CD8-positive, alpha-beta memory T cell (primary cell): Measurements from ENCODE around the gene CYTH3. TPM values are rescaled to one million over a fixed set of nuclear protein-coding genes. Genes with fewer than 3 reads are reported as not detected.

Experiments used
- CTCF ChIA-PET: fragments of 350-600 bp; sonication (Branson Sonifier 250); formaldehyde crosslinking; loops from one replicate; lab custom pipeline; 2021; ENCODE audit warnings: antibody characterized with exemption; lab: Charles Lee
- POLR2A ChIA-PET: fragments of 350-600 bp; sonication (Branson Sonifier 250); formaldehyde crosslinking; loops from one replicate; lab custom pipeline; 2021; ENCODE audit warnings: antibody characterized with exemption; lab: Charles Lee
- DNase-seq, 5 donors: peaks; one replicate each; pipeline versions ENCODE4 v3.0.0 to v3.0.0-alpha.2; 2020 to 2022; ENCODE audit warnings: mixed read lengths in 1 of 5
- H3K27ac ChIP-seq: one replicate; pipeline ENCODE4 v1.7.0; 2013; ENCODE audit warnings: low read depth, mild to moderate bottlenecking, low read length, moderate library complexity
- H3K27me3 ChIP-seq: 2 replicates; pipeline ENCODE4 v1.7.0; 2013; ENCODE audit warnings: low read length, mild to moderate bottlenecking; ENCODE audit not compliant: insufficient read depth, poor library complexity, severe bottlenecking
- H3K36me3 ChIP-seq: 2 replicates; pipeline ENCODE4 v1.7.0; 2013; ENCODE audit warnings: mild to moderate bottlenecking, low read length, moderate library complexity; ENCODE audit not compliant: insufficient read depth
- H3K4me1 ChIP-seq: 2 replicates; pipeline ENCODE4 v1.7.0; 2013; ENCODE audit warnings: mild to moderate bottlenecking, low read length, moderate library complexity; ENCODE audit not compliant: insufficient read depth
- H3K4me3 ChIP-seq: 2 replicates; pipeline ENCODE4 v1.7.0; 2013; ENCODE audit warnings: mild to moderate bottlenecking, low read length
- H3K9me3 ChIP-seq: 2 replicates; pipeline ENCODE4 v1.7.0; 2013; ENCODE audit warnings: mild to moderate bottlenecking, low read length
- H3K27ac Mint-ChIP-seq, 8 donors: one replicate each; pipeline ENCODE4 v1.8.0; 2020 to 2021; ENCODE audit warnings: mixed read lengths in 8 of 8, mild to moderate bottlenecking in 6 of 8, inconsistent platforms in 3 of 8, moderate library complexity in 3 of 8
- H3K27me3 Mint-ChIP-seq, 2 donors: one replicate each; pipeline ENCODE4 v1.8.0; 2020 to 2021; ENCODE audit warnings: mixed read lengths in 2 of 2, mild to moderate bottlenecking in 1 of 2, moderate library complexity in 1 of 2
- H3K36me3 Mint-ChIP-seq, 3 donors: one replicate each; pipeline ENCODE4 v1.8.0; 2020 to 2021; ENCODE audit warnings: mixed read lengths in 3 of 3, inconsistent platforms in 1 of 3, mild to moderate bottlenecking in 1 of 3
- H3K4me1 Mint-ChIP-seq, 3 donors: one replicate each; pipeline ENCODE4 v1.8.0; 2020 to 2021; ENCODE audit warnings: mixed read lengths in 3 of 3, inconsistent platforms in 1 of 3, mild to moderate bottlenecking in 1 of 3
- H3K4me3 Mint-ChIP-seq, 7 donors: one replicate each; pipeline ENCODE4 v1.8.0; 2020 to 2021; ENCODE audit warnings: mixed read lengths in 7 of 7, mild to moderate bottlenecking in 6 of 7, moderate library complexity in 4 of 7, inconsistent platforms in 2 of 7
- H3K9me3 Mint-ChIP-seq, 5 donors: one replicate each; pipeline ENCODE4 v1.8.0; 2020 to 2022; ENCODE audit warnings: mixed read lengths in 5 of 5, mild to moderate bottlenecking in 3 of 5, moderate library complexity in 2 of 5, inconsistent platforms in 1 of 5
- polyA plus RNA-seq: library from polyadenylated mRNA; unstranded; fragments of 300-500 nt; fragmentation: Illumina TruSeq; gene quantifications from one replicate; pipeline ENCODE4 v1.2.3, GENCODE V29; 2021
- total RNA-seq, 2 experiments: library from RNA; stranded (reverse); gene quantifications; one replicate each; pipeline ENCODE4 v1.2.3, GENCODE V29; 2021

Gene CYTH3
- total and polyA plus RNA-seq, 3 experiments from 2014 or later = 4.5 to 15.7 (median 4.9) TPM

DNA sequence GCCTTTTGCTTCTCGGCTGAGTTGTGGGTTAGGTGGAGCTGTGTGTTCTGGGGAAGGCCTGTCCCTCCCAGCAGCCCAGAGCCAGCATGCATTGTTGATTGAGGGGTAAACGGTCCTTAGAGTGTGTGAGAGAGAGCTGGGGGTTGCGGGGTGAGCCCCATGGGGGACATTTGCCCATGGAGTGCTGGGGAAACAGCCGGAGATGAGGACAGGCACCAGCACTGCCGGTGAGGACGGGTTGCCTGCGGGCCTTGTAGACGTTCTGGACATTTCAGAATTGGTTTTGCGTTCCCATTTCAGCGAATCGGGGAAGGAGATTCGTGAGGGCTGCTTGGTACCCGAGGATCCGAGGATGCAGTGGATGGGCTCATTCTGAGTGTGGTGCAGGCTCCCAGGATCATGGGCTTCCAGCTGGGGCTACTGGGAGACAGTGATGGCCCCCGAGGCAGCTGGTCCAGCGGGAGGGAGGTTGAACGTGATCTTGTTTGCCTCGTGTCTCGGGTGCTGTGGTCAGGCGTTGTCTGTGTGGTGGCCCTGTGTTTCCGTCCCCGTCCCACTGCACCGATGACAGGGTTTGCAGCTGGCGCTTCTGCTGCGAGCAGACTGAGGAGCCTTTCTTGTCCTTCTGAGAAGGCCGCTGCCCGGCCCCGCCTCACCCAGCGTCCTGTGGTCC is 113.9 kb downstream of the CYTH3 start:
- POLR2A ChIA-PET = interaction anchor here (0.6 kb wide), 1 partner anchor 661 kb away, joined by 3 read pairs; no protein-coding TSS in a partner anchor
- H3K4me3 Mint-ChIP-seq = no peak overlapping the region
- H3K27ac Mint-ChIP-seq = peak overlapping the region in 1 of 8 donors; percentile 43
- H3K4me1 Mint-ChIP-seq = peaks cover 2 to 13% (median 13%) of the 10 kb centered on the region in 3 donors
- CTCF ChIA-PET = no interaction called here
- Histone ChIP-seq H3K36me3 (peaks cover 10% of the 10 kb centered on the region), H3K9me3 (no peaks in the 10 kb centered on the region), H3K4me3 (no peak overlapping the region), H3K27me3 (no peaks in the 10 kb centered on the region), H3K27ac (no peak overlapping the region), H3K4me1 (no peaks in the 10 kb centered on the region)
- peaks cover 3 to 83% (median 29%) of the 10 kb centered on the region in 3 donors for H3K36me3 Mint-ChIP-seq
- H3K9me3 Mint-ChIP-seq = no peaks in the 10 kb centered on the region
- no peak for DNase-seq
- H3K27me3 Mint-ChIP-seq = no peaks in the 10 kb centered on the region

DNA sequence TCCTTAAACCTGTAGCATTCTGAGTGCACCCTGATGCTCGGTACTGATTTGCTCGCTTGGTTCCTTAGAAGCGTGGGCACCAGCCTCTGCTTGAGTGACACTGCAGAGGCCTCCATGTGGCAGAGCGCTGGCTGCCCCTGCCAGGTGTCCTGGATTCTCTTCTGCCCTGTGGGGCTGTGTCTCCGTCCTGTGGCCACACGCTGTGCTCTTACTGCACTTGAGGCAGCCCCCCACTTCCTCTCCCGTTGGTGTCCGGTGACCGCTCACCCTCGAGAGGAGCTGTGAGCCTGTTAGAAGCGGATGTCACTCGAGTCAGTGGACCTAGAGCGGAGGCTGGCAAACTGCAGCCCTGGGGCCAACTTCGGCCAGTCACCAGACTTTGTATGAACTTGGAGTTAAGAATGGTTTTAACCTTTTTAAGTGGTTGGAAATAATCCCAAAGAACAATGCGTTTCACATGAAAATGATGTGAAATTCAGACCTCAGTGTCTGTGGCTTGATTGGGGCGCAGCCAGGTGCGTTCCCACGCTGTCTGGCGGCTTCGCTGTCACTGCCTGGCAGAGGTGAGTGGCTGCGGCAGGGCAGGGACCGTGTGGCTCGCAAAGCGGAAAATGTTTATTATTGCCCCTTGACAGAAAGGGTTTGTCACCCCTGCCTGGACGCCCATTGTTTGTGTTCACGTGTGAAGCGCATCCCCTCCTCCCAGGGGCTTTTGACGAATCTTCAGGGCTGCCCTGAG is 114.6 kb downstream of the CYTH3 start:
- Histone ChIP-seq H3K4me3 (no peak overlapping the region), H3K9me3 (no peaks in the 10 kb centered on the region), H3K27ac (no peak overlapping the region), H3K27me3 (no peaks in the 10 kb centered on the region), H3K36me3 (peaks cover 10% of the 10 kb centered on the region), H3K4me1 (no peaks in the 10 kb centered on the region)
- Mint-ChIP-seq H3K9me3 (no peaks in the 10 kb centered on the region), H3K4me3 (no peak overlapping the region), H3K27me3 (no peaks in the 10 kb centered on the region), H3K27ac (no peak overlapping the region), H3K36me3 (peaks cover 3 to 83% (median 30%) of the 10 kb centered on the region in 3 donors), H3K4me1 (peaks cover 2 to 13% (median 10%) of the 10 kb centered on the region in 3 donors)
- DNase-seq = no peak
- ChIA-PET POLR2A (no interaction called here), CTCF (no interaction called here)

DNA sequence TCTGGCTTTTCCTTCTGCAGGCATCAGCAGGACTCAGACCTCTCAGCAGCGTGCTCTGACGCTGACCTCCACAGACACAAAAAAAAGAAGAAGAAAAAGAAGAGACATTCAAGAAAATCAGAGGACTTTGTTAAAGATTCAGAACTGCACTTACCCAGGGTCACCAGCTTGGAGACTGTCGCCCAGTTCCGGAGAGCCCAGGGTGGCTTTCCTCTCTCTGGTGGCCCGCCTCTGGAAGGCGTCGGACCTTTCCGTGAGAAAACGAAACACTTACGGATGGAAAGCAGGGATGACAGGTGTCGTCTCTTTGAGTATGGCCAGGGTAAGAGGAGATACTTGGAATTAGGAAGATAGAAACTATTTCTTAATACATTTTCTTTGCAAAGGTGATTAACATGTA is 115.7 kb downstream of the CYTH3 start:
- H3K27me3 ChIP-seq = no peaks in the 10 kb centered on the region
- Mint-ChIP-seq H3K4me1 (peaks cover 0 to 9% (median 5%) of the 10 kb centered on the region in 3 donors), H3K4me3 (no peak overlapping the region), H3K27ac (peak overlapping the region in 2 of 8 donors; percentile 10 to 61), H3K27me3 (no peaks in the 10 kb centered on the region), H3K9me3 (no peaks in the 10 kb centered on the region), H3K36me3 (peaks cover 3 to 86% (median 35%) of the 10 kb centered on the region in 3 donors)
- no peak overlapping the region for H3K4me3 ChIP-seq
- DNase-seq = no peak
- H3K9me3 ChIP-seq = no peaks in the 10 kb centered on the region
- H3K27ac ChIP-seq = no peak overlapping the region
- ChIA-PET POLR2A (no interaction called here), CTCF (no interaction called here)
- no peaks in the 10 kb centered on the region for H3K4me1 ChIP-seq
- peaks cover 14% of the 10 kb centered on the region for H3K36me3 ChIP-seq

DNA sequence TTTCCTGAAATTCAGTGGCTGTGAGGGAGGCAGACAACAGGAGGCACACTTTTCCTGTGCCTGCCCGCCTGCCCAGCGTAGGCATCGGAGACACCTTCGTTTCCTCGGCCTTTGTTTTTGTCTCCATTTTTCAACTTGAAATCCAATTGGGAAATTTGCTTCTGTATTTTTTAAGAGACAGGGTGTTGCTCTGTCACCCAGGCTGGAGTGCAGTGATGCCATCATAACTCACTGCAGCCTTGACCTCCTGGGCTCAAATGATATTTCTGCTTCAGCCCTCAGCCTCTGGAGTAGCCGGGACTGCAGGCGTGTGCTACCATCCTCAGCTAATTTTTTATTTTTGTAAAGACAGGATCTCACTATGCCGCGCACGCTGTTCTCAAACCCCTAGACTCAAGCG is 116.8 kb downstream of the CYTH3 start:
- DNase-seq = no peak
- no peak overlapping the region for H3K4me3 Mint-ChIP-seq
- H3K36me3 ChIP-seq = peaks cover 21% of the 10 kb centered on the region

DNA sequence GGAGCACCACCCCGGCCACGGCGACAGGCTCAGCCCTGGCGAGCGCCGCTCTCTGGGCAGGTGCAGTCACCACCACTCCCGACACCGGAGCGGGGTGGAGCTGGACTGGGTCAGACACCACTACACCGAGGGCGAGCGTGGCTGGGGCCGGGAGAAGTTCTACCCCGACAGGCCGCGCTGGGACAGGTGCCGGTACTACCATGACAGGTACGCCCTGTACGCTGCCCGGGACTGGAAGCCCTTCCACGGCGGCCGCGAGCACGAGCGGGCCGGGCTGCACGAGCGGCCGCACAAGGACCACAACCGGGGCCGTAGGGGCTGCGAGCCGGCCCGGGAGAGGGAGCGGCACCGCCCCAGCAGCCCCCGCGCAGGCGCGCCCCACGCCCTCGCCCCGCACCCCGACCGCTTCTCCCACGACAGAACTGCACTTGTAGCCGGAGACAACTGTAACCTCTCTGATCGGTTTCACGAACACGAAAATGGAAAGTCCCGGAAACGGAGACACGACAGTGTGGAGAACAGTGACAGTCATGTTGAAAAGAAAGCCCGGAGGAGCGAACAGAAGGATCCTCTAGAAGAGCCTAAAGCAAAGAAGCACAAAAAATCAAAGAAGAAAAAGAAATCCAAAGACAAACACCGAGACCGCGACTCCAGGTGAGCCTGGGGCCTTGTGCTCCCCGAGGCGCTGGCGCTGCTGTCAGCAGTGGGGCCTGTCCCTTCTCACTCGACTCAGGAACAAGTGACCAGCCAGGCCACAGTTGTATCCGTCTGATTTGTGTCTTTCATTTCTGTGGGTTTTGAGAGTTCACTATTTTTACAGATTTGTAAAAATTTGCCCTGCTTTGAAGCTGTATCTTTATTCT is 117.7 kb downstream of the CYTH3 start:
- no peaks in the 10 kb centered on the region for H3K9me3 Mint-ChIP-seq
- H3K4me1 Mint-ChIP-seq = no peaks in the 10 kb centered on the region
- peak overlapping the region in 1 of 8 donors; percentile 58 for H3K27ac Mint-ChIP-seq
- H3K27me3 ChIP-seq = no peaks in the 10 kb centered on the region
- no peaks in the 10 kb centered on the region for H3K27me3 Mint-ChIP-seq
- no peak overlapping the region for H3K4me3 Mint-ChIP-seq
- H3K4me1 ChIP-seq = no peaks in the 10 kb centered on the region
- ChIA-PET POLR2A (no interaction called here), CTCF (no interaction called here)
- H3K36me3 ChIP-seq = peaks cover 29% of the 10 kb centered on the region
- peaks cover 5 to 84% (median 29%) of the 10 kb centered on the region in 3 donors for H3K36me3 Mint-ChIP-seq
- no peak for DNase-seq
- no peak overlapping the region for H3K27ac ChIP-seq
- H3K4me3 ChIP-seq = no peak overlapping the region
- no peaks in the 10 kb centered on the region for H3K9me3 ChIP-seq

More for the DNA sequence above, 116.8 kb downstream of the CYTH3 start:
- Mint-ChIP-seq H3K9me3 (no peaks in the 10 kb centered on the region), H3K4me1 (no peaks in the 10 kb centered on the region), H3K36me3 (peaks cover 3 to 84% (median 33%) of the 10 kb centered on the region in 3 donors), H3K27ac (peak overlapping the region in 3 of 8 donors; percentile 6 to 45 (median 42)), H3K27me3 (no peaks in the 10 kb centered on the region)
- CTCF ChIA-PET = no interaction called here
- Histone ChIP-seq H3K4me1 (no peaks in the 10 kb centered on the region), H3K27ac (no peak overlapping the region), H3K9me3 (no peaks in the 10 kb centered on the region), H3K27me3 (no peaks in the 10 kb centered on the region), H3K4me3 (no peak overlapping the region)
- POLR2A ChIA-PET = no interaction called here

DNA sequence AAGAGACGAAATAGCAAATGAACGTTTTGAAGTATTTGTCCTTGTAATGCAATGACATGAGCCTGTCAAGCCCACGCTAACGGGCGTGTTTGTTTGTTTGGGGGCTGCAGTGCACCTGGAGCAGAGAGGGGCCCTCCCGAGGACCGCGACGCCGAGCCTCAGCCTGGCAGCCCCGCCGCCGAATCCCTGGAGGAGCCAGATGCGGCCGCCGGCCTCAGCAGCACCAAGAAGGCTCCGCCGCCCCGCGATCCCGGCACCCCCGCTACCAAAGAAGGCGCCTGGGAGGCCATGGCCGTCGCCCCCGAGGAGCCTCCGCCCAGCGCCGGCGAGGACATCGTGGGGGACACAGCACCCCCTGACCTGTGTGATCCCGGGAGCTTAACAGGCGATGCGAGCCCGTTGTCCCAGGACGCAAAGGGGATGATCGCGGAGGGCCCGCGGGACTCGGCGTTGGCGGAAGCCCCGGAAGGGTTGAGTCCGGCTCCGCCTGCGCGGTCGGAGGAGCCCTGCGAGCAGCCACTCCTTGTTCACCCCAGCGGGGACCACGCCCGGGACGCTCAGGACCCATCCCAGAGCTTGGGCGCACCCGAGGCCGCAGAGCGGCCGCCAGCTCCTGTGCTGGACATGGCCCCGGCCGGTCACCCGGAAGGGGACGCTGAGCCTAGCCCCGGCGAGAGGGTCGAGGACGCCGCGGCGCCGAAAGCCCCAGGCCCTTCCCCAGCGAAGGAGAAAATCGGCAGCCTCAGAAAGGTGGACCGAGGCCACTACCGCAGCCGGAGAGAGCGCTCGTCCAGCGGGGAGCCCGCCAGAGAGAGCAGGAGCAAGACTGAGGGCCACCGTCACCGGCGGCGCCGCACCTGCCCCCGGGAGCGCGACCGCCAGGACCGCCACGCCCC is 118.5 kb downstream of the CYTH3 start:
- CTCF ChIA-PET = no interaction called here
- Histone ChIP-seq H3K27me3 (no peaks in the 10 kb centered on the region), H3K4me1 (no peaks in the 10 kb centered on the region), H3K4me3 (no peak overlapping the region), H3K36me3 (peaks cover 36% of the 10 kb centered on the region), H3K27ac (no peak overlapping the region), H3K9me3 (no peaks in the 10 kb centered on the region)
- H3K4me3 Mint-ChIP-seq = no peak overlapping the region
- POLR2A ChIA-PET = no interaction called here
- H3K36me3 Mint-ChIP-seq = peaks cover 6 to 84% (median 30%) of the 10 kb centered on the region in 3 donors
- DNase-seq = no peak
- no peaks in the 10 kb centered on the region for H3K9me3 Mint-ChIP-seq
- H3K27me3 Mint-ChIP-seq = no peaks in the 10 kb centered on the region
- H3K27ac Mint-ChIP-seq = no peak overlapping the region
- H3K4me1 Mint-ChIP-seq = no peaks in the 10 kb centered on the region

DNA sequence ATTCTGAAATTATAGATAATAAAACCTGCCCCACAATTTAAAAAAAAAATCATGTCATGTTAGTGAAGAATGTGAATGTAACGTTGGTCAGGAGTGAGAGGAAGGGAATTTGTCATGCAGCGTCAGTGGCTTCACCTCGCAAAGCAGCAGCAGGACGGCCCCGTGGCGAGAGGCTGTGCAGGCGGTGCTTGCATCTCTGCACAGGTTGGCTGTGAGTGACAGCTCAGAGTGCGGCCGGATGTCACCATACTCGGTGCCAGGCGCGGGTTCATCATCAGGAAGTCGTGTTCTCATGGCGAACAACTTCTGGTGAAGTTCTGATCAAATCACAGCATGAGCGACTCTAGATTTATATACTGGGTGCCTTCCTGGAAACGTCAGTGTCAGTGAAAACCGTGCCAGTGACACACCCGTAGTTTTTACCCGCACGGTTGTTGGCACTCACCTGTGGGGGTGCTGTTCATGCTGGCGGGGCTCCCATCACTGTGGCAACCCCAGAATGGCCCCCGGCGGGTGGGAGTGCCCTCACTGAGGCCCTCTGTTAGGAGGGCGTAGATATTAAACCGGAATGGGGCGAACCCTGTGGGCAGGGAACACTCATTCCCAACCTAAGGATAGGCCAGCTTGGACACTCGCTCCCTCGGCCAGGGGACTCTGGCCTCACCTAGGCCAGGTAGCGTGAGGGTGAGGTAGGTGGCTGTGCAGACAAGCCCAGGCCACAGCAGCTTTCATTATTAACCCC is 120.3 kb downstream of the CYTH3 start:
- H3K27ac ChIP-seq = no peak overlapping the region
- POLR2A ChIA-PET = no interaction called here
- H3K9me3 ChIP-seq = no peaks in the 10 kb centered on the region
- H3K36me3 ChIP-seq = peaks cover 47% of the 10 kb centered on the region
- H3K4me3 Mint-ChIP-seq = no peak overlapping the region
- no peak overlapping the region for H3K4me3 ChIP-seq
- H3K27me3 Mint-ChIP-seq = no peaks in the 10 kb centered on the region
- DNase-seq = no peak
- no peaks in the 10 kb centered on the region for H3K9me3 Mint-ChIP-seq
- H3K27ac Mint-ChIP-seq = peak overlapping the region in 2 of 8 donors; percentile 27 to 33
- CTCF ChIA-PET = no interaction called here
- H3K27me3 ChIP-seq = no peaks in the 10 kb centered on the region
- no peaks in the 10 kb centered on the region for H3K4me1 Mint-ChIP-seq
- H3K4me1 ChIP-seq = no peaks in the 10 kb centered on the region
- peaks cover 10 to 85% (median 32%) of the 10 kb centered on the region in 3 donors for H3K36me3 Mint-ChIP-seq
